Right lobe of liver (tissue), 4 donors: Measurements from ENCODE around the gene SLX1A.

Experiments
- POLR2A ChIP-seq: fragments of 450-650 bp; IDR thresholded peaks from one replicate; pipeline ENCODE4 v1.6.1; 2017; ENCODE audit warnings: antibody characterized with exemption, mild to moderate bottlenecking
- TF ChIP-seq, protein P1 (sequence below), 4 donors: fragments of 200-600 bp in 3 of 4; fragments of 450-650 bp in 1 of 4; IDR thresholded peaks; one replicate each; pipeline versions ENCODE4 v1.5.1 to v1.8.0; 2016 to 2022; ENCODE audit warnings: antibody characterized with exemption in 4 of 4, mild to moderate bottlenecking in 2 of 4
- donor health status: DM: no; HTN: no; CAD: no.
- donor health status: DM: no; HTN: no; CAD: no.
- donor health status: DM: no; HTN: yes; CAD: no.

DNA sequence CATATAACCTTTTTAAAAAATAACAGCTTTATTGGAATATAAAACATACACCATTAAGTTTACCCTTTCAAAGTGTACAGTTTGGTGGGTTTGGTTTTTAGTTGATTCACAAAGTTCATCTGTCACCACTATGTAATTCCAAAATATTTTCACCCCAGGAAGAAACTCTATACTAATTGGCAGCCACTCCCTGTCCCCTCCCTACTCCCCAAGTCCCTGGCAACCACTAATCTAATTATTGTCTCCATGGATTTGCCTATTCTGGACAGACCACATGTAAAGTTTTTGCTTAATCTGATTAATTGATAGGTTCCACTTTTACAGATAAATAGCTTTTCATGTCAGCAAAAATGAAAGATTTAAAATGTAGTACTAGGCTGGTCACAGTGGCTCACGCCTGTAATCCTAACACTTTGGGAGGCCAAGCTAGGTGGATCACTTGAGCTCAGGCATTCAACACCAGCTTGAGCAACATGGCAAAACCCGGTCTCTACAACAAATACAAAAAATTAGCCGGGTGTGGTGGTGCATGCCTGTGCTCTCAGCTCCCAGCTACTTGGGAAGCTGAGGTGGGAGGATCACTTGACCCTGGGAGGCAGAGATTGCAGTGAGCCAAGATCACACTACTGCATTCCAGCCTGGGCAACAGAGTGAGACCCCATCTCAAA, 45.7 kb upstream of the SLX1A start:
- TF ChIP-seq, protein P1, sequence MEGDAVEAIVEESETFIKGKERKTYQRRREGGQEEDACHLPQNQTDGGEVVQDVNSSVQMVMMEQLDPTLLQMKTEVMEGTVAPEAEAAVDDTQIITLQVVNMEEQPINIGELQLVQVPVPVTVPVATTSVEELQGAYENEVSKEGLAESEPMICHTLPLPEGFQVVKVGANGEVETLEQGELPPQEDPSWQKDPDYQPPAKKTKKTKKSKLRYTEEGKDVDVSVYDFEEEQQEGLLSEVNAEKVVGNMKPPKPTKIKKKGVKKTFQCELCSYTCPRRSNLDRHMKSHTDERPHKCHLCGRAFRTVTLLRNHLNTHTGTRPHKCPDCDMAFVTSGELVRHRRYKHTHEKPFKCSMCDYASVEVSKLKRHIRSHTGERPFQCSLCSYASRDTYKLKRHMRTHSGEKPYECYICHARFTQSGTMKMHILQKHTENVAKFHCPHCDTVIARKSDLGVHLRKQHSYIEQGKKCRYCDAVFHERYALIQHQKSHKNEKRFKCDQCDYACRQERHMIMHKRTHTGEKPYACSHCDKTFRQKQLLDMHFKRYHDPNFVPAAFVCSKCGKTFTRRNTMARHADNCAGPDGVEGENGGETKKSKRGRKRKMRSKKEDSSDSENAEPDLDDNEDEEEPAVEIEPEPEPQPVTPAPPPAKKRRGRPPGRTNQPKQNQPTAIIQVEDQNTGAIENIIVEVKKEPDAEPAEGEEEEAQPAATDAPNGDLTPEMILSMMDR (IDR thresholded peaks at IDR 0.05): no peak
- no peak for TF ChIP-seq POLR2A
